GM12873 (cell line): ENCODE results near the gene SUCO.

Experiments
- TF ChIP-seq, protein P1 (sequence below): IDR thresholded peaks from 2 replicates; pipeline ENCODE4 v1.5.1; 2012; ENCODE audit warnings: low read depth, mild to moderate bottlenecking, moderate library complexity, low read length, control low read depth; ENCODE audit not compliant: insufficient read depth; ENCODE audit errors: missing control alignments

SUCO gene

DNA sequence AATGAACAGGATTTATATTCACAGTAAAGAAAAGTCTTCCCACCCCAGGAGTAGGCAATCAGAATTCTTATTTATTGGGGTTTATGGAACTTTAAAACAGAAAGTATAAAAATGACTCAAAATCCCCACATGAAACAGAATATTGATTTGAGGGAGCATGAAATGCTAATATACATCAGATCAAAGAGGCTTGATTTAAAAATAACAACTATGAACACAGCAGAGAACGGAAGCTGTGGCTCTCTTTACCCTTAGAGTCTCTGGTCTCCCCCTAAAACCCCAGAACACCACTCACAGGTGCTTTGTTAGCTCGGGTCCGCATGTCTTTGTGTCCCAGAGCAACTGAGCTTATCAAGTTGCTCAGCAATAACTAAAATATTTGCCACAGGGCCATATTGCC lies 94.8 kb downstream of the SUCO start:
- TF ChIP-seq, protein P1, sequence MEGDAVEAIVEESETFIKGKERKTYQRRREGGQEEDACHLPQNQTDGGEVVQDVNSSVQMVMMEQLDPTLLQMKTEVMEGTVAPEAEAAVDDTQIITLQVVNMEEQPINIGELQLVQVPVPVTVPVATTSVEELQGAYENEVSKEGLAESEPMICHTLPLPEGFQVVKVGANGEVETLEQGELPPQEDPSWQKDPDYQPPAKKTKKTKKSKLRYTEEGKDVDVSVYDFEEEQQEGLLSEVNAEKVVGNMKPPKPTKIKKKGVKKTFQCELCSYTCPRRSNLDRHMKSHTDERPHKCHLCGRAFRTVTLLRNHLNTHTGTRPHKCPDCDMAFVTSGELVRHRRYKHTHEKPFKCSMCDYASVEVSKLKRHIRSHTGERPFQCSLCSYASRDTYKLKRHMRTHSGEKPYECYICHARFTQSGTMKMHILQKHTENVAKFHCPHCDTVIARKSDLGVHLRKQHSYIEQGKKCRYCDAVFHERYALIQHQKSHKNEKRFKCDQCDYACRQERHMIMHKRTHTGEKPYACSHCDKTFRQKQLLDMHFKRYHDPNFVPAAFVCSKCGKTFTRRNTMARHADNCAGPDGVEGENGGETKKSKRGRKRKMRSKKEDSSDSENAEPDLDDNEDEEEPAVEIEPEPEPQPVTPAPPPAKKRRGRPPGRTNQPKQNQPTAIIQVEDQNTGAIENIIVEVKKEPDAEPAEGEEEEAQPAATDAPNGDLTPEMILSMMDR = no peak

DNA sequence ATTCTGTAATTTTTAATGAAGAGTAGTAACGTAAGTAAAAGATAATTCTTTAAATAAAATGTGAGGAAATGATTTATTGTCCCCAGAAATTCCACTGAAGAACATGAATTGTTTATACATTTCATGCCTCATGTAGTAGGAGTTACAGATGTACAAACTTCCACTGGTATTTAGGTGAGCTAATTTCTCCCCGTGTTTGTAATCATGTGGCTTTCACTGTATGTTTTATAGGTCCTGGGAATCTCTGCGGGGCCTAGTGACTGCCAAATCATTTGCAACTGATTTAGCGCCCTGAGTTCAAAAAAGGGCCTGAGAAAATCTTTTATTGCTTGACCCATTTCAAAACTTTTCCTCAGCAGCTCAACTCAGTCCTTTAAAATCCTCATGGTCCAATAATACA lies 95.5 kb downstream of the SUCO start:
- TF ChIP-seq, protein P1 = no peak

DNA sequence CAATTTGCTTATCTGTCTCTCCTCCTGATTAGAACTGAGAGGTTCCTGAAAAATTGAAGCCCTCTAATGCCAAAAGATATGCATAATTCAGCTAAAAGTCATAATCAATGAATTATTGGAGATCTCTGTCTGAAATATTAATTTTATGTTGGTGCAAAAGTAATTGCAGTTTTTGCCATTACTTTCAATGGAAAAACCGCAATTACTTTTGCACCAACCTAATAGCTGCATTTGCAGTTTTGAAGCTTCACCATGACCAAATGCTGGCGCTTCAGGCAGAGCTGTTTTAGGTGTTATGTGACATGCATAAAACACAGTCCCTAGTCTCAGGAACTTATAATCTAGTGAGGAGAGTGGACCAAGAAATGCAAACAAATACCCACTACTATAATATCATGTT lies 96.2 kb downstream of the SUCO start:
- TF ChIP-seq, protein P1 = no peak

DNA sequence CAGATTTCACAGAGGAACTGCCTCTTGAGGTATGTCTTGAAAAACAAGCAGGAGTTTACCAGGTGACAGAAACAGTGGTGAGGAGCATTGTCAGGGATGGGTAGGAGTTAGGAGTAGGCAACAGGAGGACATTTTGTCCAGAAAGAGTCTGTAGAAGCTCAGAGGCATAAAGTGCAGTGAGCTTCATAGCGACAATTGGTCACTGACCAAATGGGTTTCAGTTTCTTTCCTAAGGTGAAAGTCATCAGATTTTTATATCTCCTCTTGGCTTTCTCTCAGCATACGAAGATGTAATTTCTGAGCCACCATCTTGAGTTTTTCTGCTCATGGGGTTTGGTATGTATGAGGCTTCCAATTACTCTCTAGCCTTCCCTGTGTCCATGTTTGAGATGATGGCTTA lies 96.7 kb downstream of the SUCO start:
- TF ChIP-seq, protein P1 = no peak

DNA sequence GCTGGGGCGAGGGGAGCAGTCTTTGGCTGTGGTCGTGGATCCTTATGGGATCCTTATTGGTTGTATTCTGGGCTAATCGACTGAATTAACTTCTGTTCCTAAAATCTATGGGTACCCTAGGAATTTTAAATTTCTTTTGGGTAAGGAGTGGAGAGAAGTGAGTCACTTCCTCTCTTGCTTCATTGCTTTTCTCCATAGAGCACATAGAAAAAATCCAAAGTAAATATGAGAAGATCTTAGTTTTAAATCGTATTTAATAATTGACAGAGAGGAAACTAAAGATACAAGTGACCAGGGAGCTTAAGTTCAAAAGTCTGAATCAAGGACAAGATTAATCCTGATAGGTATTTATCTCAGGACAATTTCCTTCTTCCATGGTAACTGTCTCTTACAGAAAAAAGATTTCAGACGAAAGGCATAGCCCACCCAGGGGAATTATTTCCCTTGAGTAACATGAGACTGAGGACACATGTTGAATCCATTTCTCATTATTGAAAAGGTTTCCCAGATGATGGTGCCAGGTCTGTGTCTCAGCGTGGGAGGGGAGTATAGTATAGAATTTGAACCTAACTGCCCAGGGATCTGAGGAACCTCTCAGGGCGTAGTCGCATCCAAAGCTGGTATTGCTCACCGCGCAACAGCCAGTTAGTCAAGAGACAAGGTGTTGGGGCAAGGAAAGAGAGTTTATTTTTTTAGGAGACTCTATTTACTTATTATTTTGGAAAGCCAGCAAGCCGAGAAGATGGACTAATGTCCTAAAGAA lies 97.3 kb downstream of the SUCO start:
- TF ChIP-seq, protein P1 = no peak

DNA sequence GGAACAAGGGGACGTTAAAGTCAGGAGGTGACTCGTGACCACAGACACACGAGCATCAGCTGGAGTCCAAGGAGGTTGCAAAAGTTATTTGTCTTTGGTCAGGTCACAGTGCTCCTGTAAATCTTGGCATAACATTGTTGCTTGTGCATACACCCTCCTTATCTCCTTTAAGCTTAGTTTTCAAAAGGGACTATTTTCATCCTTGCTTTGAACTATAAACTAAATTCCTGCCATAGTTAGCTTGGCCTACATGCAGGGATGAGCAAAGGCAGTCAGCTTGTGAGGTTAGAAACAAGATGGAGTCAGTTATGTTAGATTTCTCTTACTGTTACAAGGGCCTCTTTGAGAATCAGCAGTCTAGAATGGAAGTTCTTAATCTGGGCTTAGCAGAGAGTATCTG lies 97.9 kb downstream of the SUCO start:
- TF ChIP-seq, protein P1 = no peak

DNA sequence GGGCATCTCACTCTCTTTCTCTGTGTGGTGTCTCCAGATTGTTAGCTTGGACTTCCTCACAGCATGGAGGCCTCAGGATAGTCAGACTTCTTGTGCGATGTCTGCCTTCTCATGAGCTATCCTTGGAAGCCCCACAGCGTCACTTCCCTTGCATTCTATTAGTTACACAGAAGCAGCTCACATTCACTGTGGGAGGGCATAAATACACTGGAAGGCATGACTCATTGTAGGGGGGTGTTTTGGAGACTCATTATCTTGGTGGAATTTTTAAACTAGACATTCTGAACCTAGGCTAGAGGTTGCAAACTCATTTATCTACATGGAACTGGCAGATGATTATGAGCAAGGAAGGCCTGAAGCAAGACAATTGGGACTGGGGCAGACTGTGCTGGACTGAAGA lies 104.6 kb downstream of the SUCO start:
- TF ChIP-seq, protein P1 = no peak

DNA sequence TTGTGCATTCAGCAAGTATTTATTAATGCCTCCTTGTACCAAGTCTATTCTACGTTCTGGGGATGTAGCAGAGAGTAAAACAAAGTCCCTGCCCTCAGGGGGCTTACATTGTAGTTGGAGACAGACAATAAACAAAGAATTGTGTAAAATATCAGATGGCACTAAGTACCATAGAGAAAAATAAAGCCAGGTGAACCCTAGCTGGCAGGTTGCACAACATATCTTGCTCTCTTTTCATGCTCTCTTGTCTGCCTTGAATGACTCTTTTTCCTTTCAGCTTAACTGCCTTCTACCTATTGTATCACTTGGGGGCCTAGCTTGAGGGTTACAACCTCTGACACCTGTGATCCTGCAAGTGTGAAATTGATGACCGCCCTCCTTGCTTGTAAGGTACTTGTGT lies 105.3 kb downstream of the SUCO start:
- TF ChIP-seq, protein P1 = no peak
